K562 (cell line): Measurements from ENCODE around the gene CAV1. TPM values are rescaled to one million over a fixed set of nuclear protein-coding genes. Genes with fewer than 3 reads are reported as not detected.
A peak's percentile ranks its signal among the peaks of the same experiment; 100 is the strongest.

Experiments
- ATAC-seq: fragments of 200-7000 bp; cut with Tn5 transposase; 3 replicates; pipeline ENCODE4 v1.9.1; 2020; ENCODE audit warnings: moderate library complexity
- BruUV-seq: library from RNA; stranded (reverse); fragments of 400-500 nt; replicated peaks from 2 replicates; lab custom pipeline; 2021; lab: Mats Ljungman, UMichigan
- CTCF ChIA-PET: fragments of 300-600 bp; formaldehyde crosslinking; extraction: SDS; loops from one replicate; lab custom pipeline; 2021; ENCODE audit warnings: low intra/inter-chr PET ratio; lab: Yijun Ruan, JAX
- POLR2A ChIA-PET: fragments of 300-600, 350-650 bp; sonication (Branson Sonifier 250); formaldehyde crosslinking; extraction: SDS; loops from one replicate; lab custom pipeline; 2021; ENCODE audit warnings: antibody characterized with exemption, inconsistent platforms; lab: Yijun Ruan, JAX
- DNase-seq, 4 experiments: peaks; one replicate each; pipeline versions ENCODE4 v3.0.0 to v3.0.0-alpha.2; 2011 to 2018; ENCODE audit warnings: low spot score in 3 of 4, mixed read lengths in 3 of 4; ENCODE audit errors: extremely low read depth in 1 of 4
- FAIRE-seq: peaks from 2 replicates; lab custom pipeline; 2011; peaks lifted over from hg19 to GRCh38; lab: Jason Lieb, UNC
- H2AFZ ChIP-seq: 2 replicates; pipeline ENCODE4 v1.6.0; 2011; ENCODE audit warnings: low read depth, low read length, control low read depth, inconsistent platforms
- H3K27ac ChIP-seq: fragments of 200-600 bp; 3 replicates; pipeline ENCODE4 v1.8.0; 2011; ENCODE audit warnings: low read depth, mild to moderate bottlenecking, control low read depth, inconsistent platforms, low read length, moderate library complexity, mixed read lengths; ENCODE audit errors: extremely low read depth
- H3K27me3 ChIP-seq, 2 experiments: fragments of 300-600 bp in 1 of 2; 2 replicates in 1 of 2; 3 replicates in 1 of 2; pipeline versions ENCODE4 v1.6.0 to v1.8.0; 2011; ENCODE audit warnings: inconsistent platforms in 2 of 2, low read length in 2 of 2, mild to moderate bottlenecking in 1 of 2, mixed read lengths in 1 of 2, moderate library complexity in 1 of 2; ENCODE audit not compliant: control insufficient read depth in 2 of 2, insufficient read depth in 2 of 2
- H3K36me3 ChIP-seq: fragments of 300-600 bp; 3 replicates; pipeline ENCODE4 v1.8.0; 2011; ENCODE audit warnings: mild to moderate bottlenecking, low read length, inconsistent platforms; ENCODE audit not compliant: control insufficient read depth, insufficient read depth
- H3K4me1 ChIP-seq, 2 experiments: fragments of 200-600 bp in 1 of 2; replicated peaks in 1 of 2; 2 replicates in 1 of 2; 3 replicates in 1 of 2; pipeline versions ENCODE4 v1.5.1 to v1.8.0; 2011; ENCODE audit warnings: inconsistent platforms in 2 of 2, low read length in 2 of 2, mild to moderate bottlenecking in 1 of 2, mixed read lengths in 1 of 2, moderate library complexity in 1 of 2; ENCODE audit not compliant: control insufficient read depth in 2 of 2, insufficient read depth in 2 of 2
- H3K4me2 ChIP-seq: 2 replicates; pipeline ENCODE4 v1.6.1; 2011; ENCODE audit warnings: low read length, control low read depth, inconsistent platforms, mixed read lengths; ENCODE audit not compliant: insufficient read depth
- H3K4me3 ChIP-seq: fragments of 200-600 bp; sonication (generic), shearing (Covaris generic); 2 replicates; pipeline ENCODE4 v1.5.1; 2016; ENCODE audit warnings: control low read depth, inconsistent platforms
- H3K79me2 ChIP-seq: fragments of 200-600 bp; 3 replicates; pipeline ENCODE4 v1.8.0; 2011; ENCODE audit warnings: low read length, inconsistent platforms; ENCODE audit not compliant: control insufficient read depth, insufficient read depth
- H3K9ac ChIP-seq, 2 experiments: 2 replicates each; pipeline versions ENCODE4 v1.6.0 to v1.6.1; 2011; ENCODE audit warnings: low read depth in 2 of 2, low read length in 2 of 2, control low read depth in 1 of 2, inconsistent platforms in 1 of 2, mild to moderate bottlenecking in 1 of 2, mixed read lengths in 1 of 2; ENCODE audit not compliant: insufficient read depth in 1 of 2
- H3K9me1 ChIP-seq: one replicate; pipeline ENCODE4 v1.6.0; 2011; ENCODE audit warnings: inconsistent platforms, mild to moderate bottlenecking, low read length, moderate library complexity; ENCODE audit not compliant: control insufficient read depth, insufficient read depth
- H3K9me3 ChIP-seq: replicated peaks from 2 replicates; pipeline ENCODE4 v1.5.1; 2011; ENCODE audit warnings: low read depth, low read length, inconsistent platforms; ENCODE audit not compliant: control insufficient read depth, insufficient read depth
- H4K20me1 ChIP-seq: replicated peaks from 2 replicates; pipeline ENCODE4 v1.6.1; 2011; ENCODE audit warnings: low read length, inconsistent platforms, mixed read lengths; ENCODE audit not compliant: control insufficient read depth, insufficient read depth
- BCOR ChIP-seq: fragments of 450-650 bp; IDR thresholded peaks from 2 replicates; pipeline ENCODE4 v1.6.1; 2016
- CEBPB ChIP-seq: fragments of 450-650 bp; IDR thresholded peaks from 2 replicates; pipeline ENCODE4 v1.6.1; 2016; ENCODE audit warnings: missing genetic modification characterization, missing compliant biosample characterization
- CTBP1 ChIP-seq: fragments of 450-650 bp; IDR thresholded peaks from 2 replicates; pipeline ENCODE4 v1.6.1; 2016; ENCODE audit warnings: borderline replicate concordance
- DMBX1 ChIP-seq: fragments of 250-450 bp; sonication (Bioruptor Pico); IDR thresholded peaks from 2 replicates; pipeline ENCODE4 v1.8.0; 2022; ENCODE audit warnings: inconsistent platforms, mild to moderate bottlenecking, moderate library complexity, borderline replicate concordance
- FOXJ3 ChIP-seq: sonication (generic); formaldehyde crosslinking; IDR thresholded peaks from 2 replicates; pipeline ENCODE4 v1.4.0; 2020; ENCODE audit warnings: mild to moderate bottlenecking, missing genetic modification reagents
- FOXK2 ChIP-seq, 2 experiments: fragments of 450-650 bp; IDR thresholded peaks in 1 of 2; conservative IDR thresholded peaks in 1 of 2; 2 replicates each; pipeline ENCODE4 v1.6.1; 2016; ENCODE audit warnings: low read depth in 2 of 2, mild to moderate bottlenecking in 1 of 2
- FOXM1 ChIP-seq, 2 experiments: fragments of 450-650 bp in 1 of 2; sonication (generic) in 1 of 2; formaldehyde crosslinking in 1 of 2; IDR thresholded peaks; 2 replicates each; pipeline versions ENCODE4 v1.6.1 to v1.9.0; 2017 to 2022; ENCODE audit warnings: low read depth in 2 of 2, mild to moderate bottlenecking in 2 of 2, missing genetic modification reagents in 1 of 2, moderate library complexity in 1 of 2
- GATA2 ChIP-seq: sonication (generic); formaldehyde crosslinking; IDR thresholded peaks from 2 replicates; pipeline ENCODE4 v1.4.0; 2020; ENCODE audit warnings: mild to moderate bottlenecking, missing genetic modification reagents
- NBN ChIP-seq: fragments of 450-650 bp; IDR thresholded peaks from 2 replicates; pipeline ENCODE4 v1.6.1; 2016; ENCODE audit warnings: low read depth, mild to moderate bottlenecking
- NFE2 ChIP-seq: IDR thresholded peaks from 2 replicates; pipeline ENCODE4 v1.6.1; 2014; ENCODE audit warnings: antibody characterized with exemption, low read depth
- WHSC1 ChIP-seq: IDR thresholded peaks from one replicate; pipeline ENCODE4 v1.6.1; 2012; ENCODE audit warnings: low read length, control low read depth, inconsistent platforms
- ZNF184 ChIP-seq: sonication (generic); formaldehyde crosslinking; IDR thresholded peaks from 2 replicates; pipeline ENCODE4 v1.5.0; 2020; ENCODE audit warnings: missing genetic modification reagents
- ZNF57 ChIP-seq: fragments of 450-650 bp; formaldehyde crosslinking; IDR thresholded peaks from 2 replicates; pipeline ENCODE4 v1.4.0; 2020; ENCODE audit warnings: mild to moderate bottlenecking, moderate library complexity
- ZNF707 ChIP-seq: fragments of 250-450 bp; sonication (Bioruptor Pico); conservative IDR thresholded peaks from 2 replicates; pipeline ENCODE4 v1.8.0; 2022; ENCODE audit warnings: inconsistent platforms, mild to moderate bottlenecking, moderate library complexity
- ZZZ3 ChIP-seq: fragments of 450-650 bp; IDR thresholded peaks from 2 replicates; pipeline ENCODE4 v1.6.1; 2016; ENCODE audit warnings: antibody characterized with exemption, mild to moderate bottlenecking, moderate library complexity
- WGBS: fragments of 100-300 bp; shearing (Covaris generic); methylation state at CpG from one replicate; pipeline ENCODE4 v1.1.6; 2016; ENCODE audit warnings: low coverage, mixed read lengths; ENCODE audit not compliant: insufficient coverage; ENCODE audit errors: missing lambda C conversion rate; 5-methylcytosine and 5-hydroxymethylcytosine counted together
- in situ Hi-C: fragments of 300-500 bp; cut with MboI; formaldehyde crosslinking; loops from 4 replicates; pipeline ENCODE4 v1.15.0; 2018; ENCODE audit warnings: inconsistent platforms, mixed read lengths
- intact Hi-C: fragments of 100-400 bp; cut with micrococcal nuclease; formaldehyde crosslinking; loops from 2 replicates; pipeline ENCODE4 v1.14.2; 2022
- polyA plus RNA-seq, 8 experiments: library from polyadenylated mRNA; depleted of rRNA in 4 of 8; stranded (reverse) in 5 of 8; unstranded in 3 of 8; fragments of >200 nt; fragmentation: Nextera tagmentation in 2 of 8; fragmentation: Illumina TruSeq in 1 of 8; extraction: Ambion mirVana in 2 of 8; extraction: Trizol in 1 of 8; gene quantifications; 2 replicates each; pipeline versions ENCODE4 v1.2.1 to v1.2.3, GENCODE V29; 2011 to 2014; ENCODE audit warnings: inconsistent platforms in 1 of 8, missing spikeins in 1 of 8
- total RNA-seq, 7 experiments: library from RNA; depleted of rRNA in 6 of 7; stranded (reverse); fragments of >200 nt in 6 of 7; fragmentation: Illumina TruSeq in 2 of 7; extraction: Trizol in 2 of 7; gene quantifications; 2 replicates each; pipeline versions ENCODE4 v1.2.1 to v1.2.3, GENCODE V29; 2011 to 2021; ENCODE audit warnings: low replicate concordance in 1 of 7
- TF ChIP-seq, protein P1 (sequence below): fragments of 250-450 bp; sonication (Bioruptor Pico); IDR thresholded peaks from 2 replicates; pipeline ENCODE4 v1.5.0; 2020; ENCODE audit warnings: mild to moderate bottlenecking
- TF ChIP-seq, protein P2 (sequence below): fragments of 250-450 bp; sonication (Bioruptor Pico); IDR thresholded peaks from 2 replicates; pipeline ENCODE4 v1.5.0; 2021; ENCODE audit warnings: mild to moderate bottlenecking, borderline replicate concordance

The CAV1 gene
- total and polyA plus RNA-seq, 9 of the 15 experiments (the other 6 are each of a cell fraction or from before 2014, with no cell fraction given), result 0.08 to 1.5 (median 0.63) TPM

DNA sequence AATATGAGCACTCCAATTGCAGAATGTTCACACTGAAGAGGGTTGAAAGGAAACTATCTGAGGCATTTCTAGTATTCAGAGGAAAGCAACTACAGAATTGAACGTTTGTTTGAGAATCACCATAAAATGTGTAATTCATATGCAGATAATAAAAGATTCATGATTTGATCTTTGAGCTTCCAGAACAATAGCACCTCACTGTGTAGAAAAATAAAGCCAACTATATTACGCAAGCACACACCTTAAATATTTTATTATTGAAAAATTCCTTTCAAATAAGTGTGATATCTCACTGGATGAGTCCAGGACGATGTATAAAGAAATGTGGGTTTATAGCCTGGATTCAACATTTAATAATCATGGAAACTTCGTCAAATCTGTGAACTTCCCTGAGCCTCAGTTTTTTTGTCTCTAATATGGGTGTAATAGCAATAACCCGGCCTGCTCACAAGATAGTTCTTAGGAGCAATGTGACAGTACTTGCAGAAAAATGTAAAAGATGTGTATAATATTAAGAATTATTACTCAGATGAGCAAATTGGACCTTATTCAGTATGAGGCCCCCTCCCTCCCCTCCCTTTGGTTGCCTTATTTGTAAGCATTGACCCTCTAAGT lies 36.8 kb upstream of the CAV1 start:
- Histone ChIP-seq H3K9ac (no peak overlapping the region), H3K27me3 (no peaks in the 10 kb centered on the region), H3K9me3 (no peaks in the 10 kb centered on the region), H3K79me2 (no peaks in the 10 kb centered on the region), H3K4me1 (peaks cover 16 to 29% of the 10 kb centered on the region in 2 experiments; a peak in 4 of 5 replicates), H2AFZ (no peak overlapping the region), H3K4me2 (no peak overlapping the region), H3K36me3 (no peaks in the 10 kb centered on the region), H4K20me1 (no peaks in the 10 kb centered on the region), H3K9me1 (no peaks in the 10 kb centered on the region), H3K4me3 (no peak overlapping the region), H3K27ac (no peak overlapping the region)
- ATAC-seq (no peak), DNase-seq (no peak), FAIRE-seq (no peak)
- 68% methylated on average over 5 of the region's 5 CpGs for WGBS
- in situ Hi-C loops, result no loop called here
- ChIA-PET CTCF (no interaction called here), POLR2A (interaction anchor here (1.1 kb wide), 1 partner anchor 14 kb away, joined by 4 read pairs; no protein-coding TSS in a partner anchor)
- no TSS peak for BruUV-seq
- intact Hi-C loops, result no loop called here
- TF ChIP-seq FOXJ3 (no peak), GATA2 (CRISPR knock-in tag) (no peak), ZZZ3 (no peak), ZNF707 (no peak), DMBX1 (CRISPR knock-in tag) (no peak), ZNF184 (CRISPR knock-in tag) (no peak), FOXM1 (IDR thresholded peaks at IDR 0.05; ENCODE audit: low read depth) (no peak), FOXM1 (CRISPR knock-in tag; IDR thresholded peaks at IDR 0.05; ENCODE audit: low read depth) (no peak), NFE2 (no peak), BCOR (peak; percentile 49), CEBPB (peak; percentile 81), WHSC1 (no peak), ZNF57 (CRISPR knock-in tag) (no peak), FOXK2 (conservative IDR thresholded peaks at IDR 0.05 in 1 of 2, IDR thresholded peaks at IDR 0.05 in 1 of 2; ENCODE audit: low read depth in 2 of 2) (no peak), CTBP1 (no peak), NBN (no peak)
- TF ChIP-seq, protein P1, sequence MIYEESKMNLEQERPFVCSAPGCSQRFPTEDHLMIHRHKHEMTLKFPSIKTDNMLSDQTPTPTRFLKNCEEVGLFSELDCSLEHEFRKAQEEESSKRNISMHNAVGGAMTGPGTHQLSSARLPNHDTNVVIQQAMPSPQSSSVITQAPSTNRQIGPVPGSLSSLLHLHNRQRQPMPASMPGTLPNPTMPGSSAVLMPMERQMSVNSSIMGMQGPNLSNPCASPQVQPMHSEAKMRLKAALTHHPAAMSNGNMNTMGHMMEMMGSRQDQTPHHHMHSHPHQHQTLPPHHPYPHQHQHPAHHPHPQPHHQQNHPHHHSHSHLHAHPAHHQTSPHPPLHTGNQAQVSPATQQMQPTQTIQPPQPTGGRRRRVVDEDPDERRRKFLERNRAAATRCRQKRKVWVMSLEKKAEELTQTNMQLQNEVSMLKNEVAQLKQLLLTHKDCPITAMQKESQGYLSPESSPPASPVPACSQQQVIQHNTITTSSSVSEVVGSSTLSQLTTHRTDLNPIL (CRISPR knock-in tag), result no peak
- TF ChIP-seq, protein P2, sequence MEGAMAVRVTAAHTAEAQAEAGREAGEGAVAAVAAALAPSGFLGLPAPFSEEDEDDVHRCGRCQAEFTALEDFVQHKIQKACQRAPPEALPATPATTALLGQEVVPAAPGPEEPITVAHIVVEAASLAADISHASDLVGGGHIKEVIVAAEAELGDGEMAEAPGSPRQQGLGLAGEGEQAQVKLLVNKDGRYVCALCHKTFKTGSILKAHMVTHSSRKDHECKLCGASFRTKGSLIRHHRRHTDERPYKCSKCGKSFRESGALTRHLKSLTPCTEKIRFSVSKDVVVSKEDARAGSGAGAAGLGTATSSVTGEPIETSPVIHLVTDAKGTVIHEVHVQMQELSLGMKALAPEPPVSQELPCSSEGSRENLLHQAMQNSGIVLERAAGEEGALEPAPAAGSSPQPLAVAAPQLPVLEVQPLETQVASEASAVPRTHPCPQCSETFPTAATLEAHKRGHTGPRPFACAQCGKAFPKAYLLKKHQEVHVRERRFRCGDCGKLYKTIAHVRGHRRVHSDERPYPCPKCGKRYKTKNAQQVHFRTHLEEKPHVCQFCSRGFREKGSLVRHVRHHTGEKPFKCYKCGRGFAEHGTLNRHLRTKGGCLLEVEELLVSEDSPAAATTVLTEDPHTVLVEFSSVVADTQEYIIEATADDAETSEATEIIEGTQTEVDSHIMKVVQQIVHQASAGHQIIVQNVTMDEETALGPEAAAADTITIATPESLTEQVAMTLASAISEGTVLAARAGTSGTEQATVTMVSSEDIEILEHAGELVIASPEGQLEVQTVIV (CRISPR knock-in tag), result no peak
